HFF-Myc (cell line): ENCODE measurements around the gene CUBN.
A peak's percentile ranks its signal among the peaks of the same experiment; 100 is the strongest.

Source experiments
- DNase-seq: peaks from one replicate; pipeline ENCODE4 v3.0.0-alpha.2; 2011; ENCODE audit warnings: low read depth; ENCODE audit errors: extremely low read depth
- H3K4me3 ChIP-seq: replicated peaks from 2 replicates; pipeline ENCODE4 v1.5.1; 2011; ENCODE audit warnings: low read depth, mild to moderate bottlenecking, control low read depth, low read length
- CTCF ChIP-seq: IDR thresholded peaks from 2 replicates; pipeline ENCODE4 v1.5.1; 2012; ENCODE audit warnings: mild to moderate bottlenecking, low read depth, low read length, control low read depth; ENCODE audit errors: missing control alignments

The CUBN gene

GRCh38 chr10:17134282-17134681, 4.7 kb upstream of the CUBN start:
- TF ChIP-seq CTCF: no peak
- DNase-seq: no peak
- no peak overlapping the region for H3K4me3 ChIP-seq

GRCh38 chr10:17128261-17128660, 1.4 kb downstream of the CUBN start:
- no peak for TF ChIP-seq CTCF
- DNase-seq: no peak
- H3K4me3 ChIP-seq: no peak overlapping the region

- no peak for DNase-seq
- no peak for TF ChIP-seq CTCF
- H3K4me3 ChIP-seq: no peak overlapping the region
Observed at GRCh38 chr10:17126327-17126726, 3.3 kb downstream of the CUBN start.

- no peak for DNase-seq
- no peak for TF ChIP-seq CTCF
- no peak overlapping the region for H3K4me3 ChIP-seq
Observed at GRCh38 chr10:17125206-17125893, 4.3 kb downstream of the CUBN start.

GRCh38 chr10:17123961-17124360, 5.7 kb downstream of the CUBN start:
- TF ChIP-seq CTCF: no peak

GRCh38 chr10:17122726-17123661, 6.6 kb downstream of the CUBN start:
- DNase-seq: peak; percentile 72

More at GRCh38 chr10:17123961-17124360, 5.7 kb downstream of the CUBN start:
- DNase-seq: no peak
- no peak overlapping the region for H3K4me3 ChIP-seq

More at GRCh38 chr10:17122726-17123661, 6.6 kb downstream of the CUBN start:
- H3K4me3 ChIP-seq: no peak overlapping the region
- no peak for TF ChIP-seq CTCF
